OCI-LY3 (cell line): ENCODE results near the gene PROCR.
"Not testable (repeated sequence)": the region's sequence is repeated elsewhere in the genome, so short reads cannot be mapped to it uniquely, and the experiment has no call there.

Experiments
- H2AFZ ChIP-seq: fragments of 200-600, 300-600 bp; shearing (Covaris generic); 2 replicates; pipeline ENCODE4 v1.6.0; 2014; ENCODE audit warnings: antibody characterized with exemption, low read depth, low read length
- H3K27ac ChIP-seq: fragments of 200-600, 300-600 bp; sonication (generic); 2 replicates; pipeline ENCODE4 v1.5.1; 2014; ENCODE audit warnings: mild to moderate bottlenecking, low read length, moderate library complexity, mixed read lengths
- H3K27me3 ChIP-seq: fragments of 200-600, 300-600 bp; sonication (generic); 2 replicates; pipeline ENCODE4 v1.6.1; 2014; ENCODE audit warnings: low read depth, low read length, mixed read lengths
- H3K36me3 ChIP-seq: fragments of 200-600, 300-600 bp; sonication (generic); replicated peaks from 2 replicates; pipeline ENCODE3; 2014; ENCODE audit warnings: low read depth, low read length, mixed read lengths
- H3K4me1 ChIP-seq: fragments of 300-600, 200-600 bp; sonication (generic); 2 replicates; pipeline ENCODE4 v1.6.1; 2014; ENCODE audit warnings: low read length, mixed read lengths
- H3K4me2 ChIP-seq: fragments of 200-600, 300-600 bp; sonication (generic); 2 replicates; pipeline ENCODE4 v1.6.1; 2014; ENCODE audit warnings: low read length, mixed read lengths
- H3K4me3 ChIP-seq: fragments of 300-600, 200-600 bp; sonication (generic); 2 replicates; pipeline ENCODE4 v1.5.1; 2014; ENCODE audit warnings: antibody characterized with exemption, mild to moderate bottlenecking, low read length, moderate library complexity
- H3K79me2 ChIP-seq: fragments of 300-600, 200-600 bp; shearing (Covaris generic); 2 replicates; pipeline ENCODE4 v1.6.1; 2014; ENCODE audit warnings: mild to moderate bottlenecking, low read length, mixed read lengths
- H3K9ac ChIP-seq: fragments of 300-600, 200-600 bp; shearing (Covaris generic); 2 replicates; pipeline ENCODE4 v1.6.0; 2014; ENCODE audit warnings: mild to moderate bottlenecking, low read length, moderate library complexity
- H3K9me3 ChIP-seq: fragments of 200-600, 300-600 bp; shearing (Covaris generic); 2 replicates; pipeline ENCODE4 v1.6.1; 2014; ENCODE audit warnings: low read length, mixed read lengths; ENCODE audit not compliant: insufficient read depth
- H4K20me1 ChIP-seq: fragments of 200-600, 300-600 bp; sonication (generic); 2 replicates; pipeline ENCODE4 v1.6.1; 2016; ENCODE audit warnings: low read length, mixed read lengths; ENCODE audit not compliant: insufficient read depth
- EZH2phosphoT487 ChIP-seq: fragments of 200-600 bp; shearing (Covaris generic); IDR thresholded peaks from 2 replicates; pipeline ENCODE4 v1.6.1; 2018; ENCODE audit warnings: antibody characterized with exemption, mixed run types, low read depth
- TF ChIP-seq, protein P1 (sequence below): fragments of 200-600, 300-600 bp; sonication (generic); IDR thresholded peaks from 2 replicates; pipeline ENCODE4 v1.5.1; 2014; ENCODE audit warnings: antibody characterized with exemption, low read length, low read depth

The PROCR gene

DNA sequence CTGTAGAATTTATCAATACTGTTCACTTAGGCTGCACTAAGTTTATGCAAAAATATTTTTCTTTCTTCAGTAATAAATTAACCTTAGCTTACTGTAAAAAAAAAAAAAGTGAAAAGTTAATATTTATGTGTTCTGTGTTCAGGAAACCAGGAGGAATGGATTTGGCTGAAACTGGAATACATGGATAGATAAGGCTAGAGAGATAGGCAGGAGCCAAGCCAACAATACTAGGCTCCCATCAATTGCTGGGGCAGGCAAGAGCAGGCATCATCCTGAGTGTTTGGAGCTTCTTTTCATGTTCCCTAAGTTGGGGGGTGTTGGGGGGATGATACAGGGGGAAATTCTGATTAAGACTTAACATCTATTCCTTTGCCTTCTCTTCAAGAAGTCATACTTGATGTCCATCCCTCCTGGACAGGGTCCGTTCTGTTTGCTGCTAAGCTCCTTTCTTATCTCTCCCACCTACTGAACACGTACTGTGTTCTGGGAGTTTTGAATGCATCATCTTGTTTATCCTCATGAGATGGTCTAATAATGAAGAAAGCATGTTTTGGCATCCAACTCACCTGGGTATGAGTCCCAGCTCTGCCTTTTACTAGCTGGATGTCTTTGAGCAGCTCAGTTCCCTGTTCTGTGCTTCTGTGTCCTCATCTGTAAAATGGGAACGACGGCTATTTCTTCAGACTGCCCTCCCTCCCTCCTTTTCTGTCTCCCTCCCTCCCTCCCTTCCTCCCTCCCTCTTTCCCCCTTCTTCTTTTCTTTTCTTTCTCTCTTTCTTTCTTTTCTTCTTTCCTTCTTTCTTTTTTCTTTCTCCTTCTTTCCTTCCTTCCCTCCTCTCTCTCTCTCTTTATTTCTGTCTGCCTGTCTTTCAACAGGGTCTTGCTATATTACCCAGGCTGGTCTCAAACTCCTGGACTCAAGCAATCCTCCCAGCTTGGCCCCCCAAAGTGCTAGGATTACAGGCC lies 6.4 kb upstream of the PROCR start:
- no peak overlapping the region for H3K4me3 ChIP-seq
- no peak overlapping the region for H2AFZ ChIP-seq
- H3K9ac ChIP-seq, result no peak overlapping the region

DNA sequence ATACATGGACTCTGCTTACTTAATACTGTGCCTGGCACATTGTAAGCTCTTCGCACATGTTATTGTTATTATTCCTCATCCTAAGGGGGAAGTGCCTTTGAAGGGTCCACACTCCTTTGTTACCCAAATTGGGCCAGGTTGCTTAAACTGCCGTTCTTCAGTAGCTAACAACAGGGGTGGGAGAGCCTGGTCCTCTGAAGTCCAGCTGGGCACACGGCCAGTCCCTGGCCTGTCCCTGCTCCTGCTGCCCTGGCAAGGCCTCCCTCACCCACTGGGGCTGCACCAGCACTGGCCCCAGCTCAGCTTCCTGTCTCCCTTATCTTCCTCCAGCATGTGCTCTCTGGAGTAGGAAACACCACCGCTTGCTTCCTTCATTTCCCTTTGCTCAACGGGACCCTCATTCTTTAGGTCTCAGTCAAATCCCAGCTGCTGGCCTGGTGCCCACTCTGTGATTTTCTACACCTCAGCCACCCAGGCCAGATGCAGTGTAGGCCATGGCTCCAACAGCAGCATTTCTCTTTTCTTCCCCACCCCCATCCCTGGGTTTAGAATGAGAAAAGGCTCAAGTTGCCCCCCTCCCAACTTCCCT lies 5.5 kb upstream of the PROCR start:
- Histone ChIP-seq H3K4me2 (no peak overlapping the region), H3K9me3 (no peaks in the 10 kb centered on the region), H3K27ac (no peak overlapping the region), H4K20me1 (no peaks in the 10 kb centered on the region), H3K4me1 (peaks cover 2% of the 10 kb centered on the region; the same call in 1 of the 2 replicates), H3K36me3 (no peaks in the 10 kb centered on the region), H3K79me2 (no peaks in the 10 kb centered on the region), H3K27me3 (no peaks in the 10 kb centered on the region), H3K4me3 (no peak overlapping the region), H2AFZ (no peak overlapping the region), H3K9ac (no peak overlapping the region)
- TF ChIP-seq, protein P1, sequence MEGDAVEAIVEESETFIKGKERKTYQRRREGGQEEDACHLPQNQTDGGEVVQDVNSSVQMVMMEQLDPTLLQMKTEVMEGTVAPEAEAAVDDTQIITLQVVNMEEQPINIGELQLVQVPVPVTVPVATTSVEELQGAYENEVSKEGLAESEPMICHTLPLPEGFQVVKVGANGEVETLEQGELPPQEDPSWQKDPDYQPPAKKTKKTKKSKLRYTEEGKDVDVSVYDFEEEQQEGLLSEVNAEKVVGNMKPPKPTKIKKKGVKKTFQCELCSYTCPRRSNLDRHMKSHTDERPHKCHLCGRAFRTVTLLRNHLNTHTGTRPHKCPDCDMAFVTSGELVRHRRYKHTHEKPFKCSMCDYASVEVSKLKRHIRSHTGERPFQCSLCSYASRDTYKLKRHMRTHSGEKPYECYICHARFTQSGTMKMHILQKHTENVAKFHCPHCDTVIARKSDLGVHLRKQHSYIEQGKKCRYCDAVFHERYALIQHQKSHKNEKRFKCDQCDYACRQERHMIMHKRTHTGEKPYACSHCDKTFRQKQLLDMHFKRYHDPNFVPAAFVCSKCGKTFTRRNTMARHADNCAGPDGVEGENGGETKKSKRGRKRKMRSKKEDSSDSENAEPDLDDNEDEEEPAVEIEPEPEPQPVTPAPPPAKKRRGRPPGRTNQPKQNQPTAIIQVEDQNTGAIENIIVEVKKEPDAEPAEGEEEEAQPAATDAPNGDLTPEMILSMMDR, result no peak
- no peak for TF ChIP-seq EZH2phosphoT487

More for the DNA sequence above, 6.4 kb upstream of the PROCR start:
- H3K27me3 ChIP-seq, result no peaks in the 10 kb centered on the region
- H3K9me3 ChIP-seq, result no peaks in the 10 kb centered on the region
- no peak overlapping the region for H3K27ac ChIP-seq
- no peaks in the 10 kb centered on the region for H3K4me1 ChIP-seq
- H3K79me2 ChIP-seq, result no peaks in the 10 kb centered on the region
- TF ChIP-seq EZH2phosphoT487, result no peak
- H4K20me1 ChIP-seq, result no peaks in the 10 kb centered on the region
- H3K36me3 ChIP-seq, result no peaks in the 10 kb centered on the region
- no peak overlapping the region for H3K4me2 ChIP-seq

DNA sequence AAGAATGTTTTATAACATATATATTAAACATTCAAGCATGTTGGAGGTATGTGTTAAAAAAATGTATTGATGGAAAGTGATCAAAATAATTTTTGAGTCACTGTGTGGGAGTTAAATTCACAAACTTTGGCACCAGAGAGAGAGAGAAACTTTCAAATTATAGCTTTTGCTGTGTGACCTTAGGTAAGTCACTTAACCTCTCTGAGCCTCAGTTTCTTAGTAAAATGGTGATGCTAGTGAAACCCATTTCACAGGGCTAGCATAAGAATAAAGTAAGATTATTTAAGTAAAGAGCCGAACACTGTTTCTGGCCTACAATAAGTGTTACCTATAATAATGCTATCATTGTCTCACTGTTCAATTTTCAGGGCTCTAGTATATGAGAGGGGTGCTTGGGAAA lies 4.1 kb upstream of the PROCR start:
- Histone ChIP-seq H3K27ac (no peak overlapping the region), H3K27me3 (no peaks in the 10 kb centered on the region), H3K4me1 (peaks cover 9% of the 10 kb centered on the region; the same call in 1 of the 2 replicates), H3K79me2 (no peaks in the 10 kb centered on the region), H4K20me1 (no peaks in the 10 kb centered on the region), H3K9me3 (no peaks in the 10 kb centered on the region), H3K4me3 (no peak overlapping the region), H3K9ac (no peak overlapping the region), H2AFZ (no peak overlapping the region), H3K4me2 (no peak overlapping the region), H3K36me3 (no peaks in the 10 kb centered on the region)
- TF ChIP-seq, protein P1, result no peak
- no peak for TF ChIP-seq EZH2phosphoT487

DNA sequence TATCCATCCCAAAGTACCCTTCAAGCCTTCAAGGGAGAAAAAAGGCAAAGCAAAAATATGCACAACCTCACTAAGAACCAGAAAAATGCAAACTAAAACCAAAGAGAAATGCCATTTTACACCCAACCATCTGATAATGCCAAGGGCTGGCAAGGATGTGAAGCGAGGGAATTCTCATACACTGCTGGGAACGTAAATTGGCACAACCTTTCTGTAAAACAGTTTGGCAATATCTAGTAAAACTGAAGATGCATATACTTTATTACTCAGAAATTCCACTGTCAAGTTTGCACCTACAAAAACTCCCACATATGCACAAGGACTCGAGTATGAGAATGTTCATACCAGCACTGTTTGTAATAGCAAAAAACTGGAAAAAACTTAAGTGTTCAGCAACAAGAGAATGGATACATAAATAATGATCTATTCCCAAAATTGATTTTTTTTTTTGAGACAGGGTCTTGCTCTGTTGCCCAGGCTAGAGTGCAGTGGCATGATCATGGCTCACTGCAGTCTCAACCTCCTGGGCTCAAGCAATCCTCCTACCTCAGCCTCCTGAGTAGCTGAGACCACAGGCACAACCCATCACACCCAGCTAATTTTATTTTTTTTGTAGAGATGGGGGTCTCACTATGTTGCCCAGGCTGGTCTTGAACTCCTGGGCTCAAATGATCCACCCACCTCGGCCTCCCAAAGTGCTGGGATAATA lies 3.0 kb upstream of the PROCR start:
- not testable (repeated sequence) for H3K9me3 ChIP-seq

More for the DNA sequence above, 3.0 kb upstream of the PROCR start:
- not testable (repeated sequence) for H3K4me3 ChIP-seq, H3K9ac ChIP-seq, H3K27ac ChIP-seq, H2AFZ ChIP-seq, H3K4me1 ChIP-seq, H3K36me3 ChIP-seq, H3K4me2 ChIP-seq, H3K27me3 ChIP-seq, H4K20me1 ChIP-seq, H3K79me2 ChIP-seq
